Right cardiac atrium (tissue), 5 donors: ENCODE data around the gene SLTM. TPM values are rescaled to one million over a fixed set of nuclear protein-coding genes. Genes with fewer than 3 reads are reported as not detected.

ENCODE experiments used
- ATAC-seq, 2 donors: fragments of 200-7000 bp; cut with Tn5 transposase; one replicate each; pipeline versions ENCODE4 v1.8.0 to v1.9.1; 2020; ENCODE audit warnings: moderate library complexity in 2 of 2, mild to moderate bottlenecking in 1 of 2
- DNase-seq, 3 donors: peaks; one replicate each; pipeline ENCODE4 v3.0.0-alpha.2; 2020
- H3K27ac ChIP-seq: one replicate; pipeline ENCODE4 v1.5.1; 2013; ENCODE audit warnings: mild to moderate bottlenecking, low read length, control low read depth, moderate library complexity
- H3K27me3 ChIP-seq: one replicate; pipeline ENCODE4 v1.6.1; 2013; ENCODE audit not compliant: control insufficient read depth, insufficient read depth
- H3K4me1 ChIP-seq: one replicate; pipeline ENCODE4 v1.6.1; 2013; ENCODE audit warnings: low read length; ENCODE audit not compliant: control insufficient read depth, insufficient read depth
- H3K4me3 ChIP-seq: one replicate; pipeline ENCODE4 v1.5.1; 2013; ENCODE audit warnings: low read length, control low read depth
- H3K9me3 ChIP-seq: one replicate; pipeline ENCODE4 v1.6.1; 2013; ENCODE audit warnings: low read length; ENCODE audit not compliant: control insufficient read depth
- WGBS: extraction: QIAGEN DNeasy Blood & Tissue Kit; methylation state at CpG from one replicate; pipeline ENCODE4 v1.1.7; 2013; 5-methylcytosine and 5-hydroxymethylcytosine counted together
- intact Hi-C, 4 donors: fragments of 100-400 bp; cut with DNase I; formaldehyde crosslinking; loops; one replicate each; pipeline versions ENCODE4 v1.11.0 to v1.14.0; 2022 to 2023
- long read RNA-seq, 4 donors: library from polyadenylated mRNA; unstranded; transcript quantifications; one replicate each; pipeline ENCODE4 v2.0.0, GENCODE V29; 2020 to 2021
- polyA plus RNA-seq: library from polyadenylated mRNA; stranded (reverse); fragments of 200-250 nt; gene quantifications from one replicate; pipeline ENCODE4 v1.2.3, GENCODE V29; 2013
- total RNA-seq, 4 donors: library from RNA; stranded (reverse); fragmentation: NEBNext Ultra II Directional; extraction: Animal tissue kit (Norgen Biotek cat#: 25700); gene quantifications; one replicate each; pipeline ENCODE4 v1.2.1, GENCODE V29; 2021
- donor health status: healthy with polysubstance abuse.
- donor health status: DM: no; HTN: yes; CAD: no.
- donor health status: DM: no; HTN: no; CAD: no.
- donor health status: DM: no; HTN: yes; CAD: no; lungs with severe emphysema.
- donor health status: DM: yes; HTN: yes; CAD: no.

SLTM gene
- total RNA-seq: 10 to 100 TPM; 44.0 to 69.3 (median 55.0) TPM
- 43.7 TPM for polyA plus RNA-seq
- long read RNA-seq, donor 1, full-length matches to known transcripts: 20 of 85 reads
- long read RNA-seq, donor 1, partial matches to known transcripts: 46 of 85 reads
- long read RNA-seq, donor 1, other reads (novel, unspliced or antisense): 19 of 85 reads
- long read RNA-seq, donor 2, full-length matches to known transcripts: 15 of 28 reads
- long read RNA-seq, donor 2, partial matches to known transcripts: 1 of 28 reads
- long read RNA-seq, donor 2, other reads (novel, unspliced or antisense): 12 of 28 reads
- long read RNA-seq, donor 3, partial matches to known transcripts: 55 of 79 reads
- long read RNA-seq, donor 3, other reads (novel, unspliced or antisense): 15 of 79 reads
- long read RNA-seq, donor 4, full-length matches to known transcripts: 17 of 38 reads
- long read RNA-seq, donor 4, partial matches to known transcripts: 6 of 38 reads
- long read RNA-seq, donor 4, other reads (novel, unspliced or antisense): 15 of 38 reads

GRCh38 chr15:58933281-58934113 is at the start of gene SLTM:
TSS of gene SLTM (minus strand) at chr15:58933679. CDS start at chr15:58933565, 114 bp downstream.
- H3K27me3 ChIP-seq: no peaks in the 10 kb centered on the region
- no peaks in the 10 kb centered on the region for H3K9me3 ChIP-seq
- WGBS: under 1% methylated on average over 101 of the region's 101 CpGs
- intact Hi-C loops: no loop called here
- ATAC-seq (peak; percentile 98), DNase-seq (peak; percentile 95 to 98 (median 98))
- H3K4me3 ChIP-seq: peak within 1 kb of the TSS; percentile 78
- H3K4me1 ChIP-seq: no peaks in the 10 kb centered on the region
- H3K27ac ChIP-seq: peak within 1 kb of the TSS; percentile 94

GRCh38 chr15:58983261-58983660 is 49.8 kb upstream of the SLTM start:
- no peaks in the 10 kb centered on the region for H3K27me3 ChIP-seq
- no peaks in the 10 kb centered on the region for H3K9me3 ChIP-seq
- ATAC-seq: no peak
- WGBS: 83% methylated on average over 2 of the region's 2 CpGs
- no peak overlapping the region for H3K27ac ChIP-seq
- no peaks in the 10 kb centered on the region for H3K4me1 ChIP-seq
- H3K4me3 ChIP-seq: no peak overlapping the region
- intact Hi-C loops: loop anchor here in 3 of 4 donors (5.0 to 10.0 kb wide), 3 partner anchors 102 to 512 kb away; no protein-coding TSS in a partner anchor
- DNase-seq: no peak

- H3K4me3 ChIP-seq: no peak overlapping the region
- no peaks in the 10 kb centered on the region for H3K4me1 ChIP-seq
These were observed 48.5 kb upstream of the SLTM start for GRCh38 chr15:58981808-58982475.

GRCh38 chr15:58980351-58980939 is 47.0 kb upstream of the SLTM start:
- Histone ChIP-seq H3K4me1 (no peaks in the 10 kb centered on the region), H3K4me3 (no peak overlapping the region), H3K9me3 (no peaks in the 10 kb centered on the region), H3K27ac (no peak overlapping the region), H3K27me3 (no peaks in the 10 kb centered on the region)
- intact Hi-C loops: loop anchor here in 3 of 4 donors (2.0 to 10.0 kb wide), 4 partner anchors 104 to 514 kb away; no protein-coding TSS in a partner anchor
- 4% methylated on average over 5 of the region's 5 CpGs for WGBS
- ATAC-seq (no peak), DNase-seq (no peak)

More at GRCh38 chr15:58981808-58982475, 48.5 kb upstream of the SLTM start:
- H3K9me3 ChIP-seq: no peaks in the 10 kb centered on the region
- H3K27ac ChIP-seq: no peak overlapping the region
- H3K27me3 ChIP-seq: no peaks in the 10 kb centered on the region
- 79% methylated on average over 6 of the region's 6 CpGs for WGBS
- ATAC-seq: no peak
- DNase-seq: no peak
- intact Hi-C loops: loop anchor here in 3 of 4 donors (2.0 to 10.0 kb wide), 4 partner anchors 103 to 513 kb away; no protein-coding TSS in a partner anchor

GRCh38 chr15:58977887-58978286 is 44.4 kb upstream of the SLTM start:
- H3K27ac ChIP-seq: no peak overlapping the region
- H3K4me1 ChIP-seq: no peaks in the 10 kb centered on the region
- ATAC-seq (no peak), DNase-seq (no peak)
- H3K4me3 ChIP-seq: no peak overlapping the region
- intact Hi-C loops: loop anchor here in 2 of 4 donors (10.0 kb wide), 2 partner anchors 517 to 547 kb away; no protein-coding TSS in a partner anchor
- H3K9me3 ChIP-seq: no peaks in the 10 kb centered on the region
- H3K27me3 ChIP-seq: no peaks in the 10 kb centered on the region

- Histone ChIP-seq H3K27ac (no peak overlapping the region), H3K27me3 (no peaks in the 10 kb centered on the region), H3K9me3 (no peaks in the 10 kb centered on the region), H3K4me1 (no peaks in the 10 kb centered on the region), H3K4me3 (no peak overlapping the region)
- ATAC-seq (no peak), DNase-seq (no peak)
- WGBS: 81% methylated on average over 2 of the region's 2 CpGs
- intact Hi-C loops: no loop called here
These were observed 34.0 kb upstream of the SLTM start for GRCh38 chr15:58967479-58967878.

GRCh38 chr15:58966698-58967097 is 33.2 kb upstream of the SLTM start:
- Histone ChIP-seq H3K4me1 (no peaks in the 10 kb centered on the region), H3K27ac (no peak overlapping the region), H3K27me3 (no peaks in the 10 kb centered on the region), H3K9me3 (no peaks in the 10 kb centered on the region), H3K4me3 (no peak overlapping the region)
- WGBS: 84% methylated on average over 3 of the region's 3 CpGs
- intact Hi-C loops: no loop called here
- ATAC-seq: no peak
- no peak for DNase-seq

- H3K4me3 ChIP-seq: no peak overlapping the region
- H3K27me3 ChIP-seq: no peaks in the 10 kb centered on the region
- intact Hi-C loops: no loop called here
- no peak overlapping the region for H3K27ac ChIP-seq
- ATAC-seq (no peak), DNase-seq (no peak)
- H3K4me1 ChIP-seq: no peaks in the 10 kb centered on the region
- WGBS: 88% methylated on average over 8 of the region's 8 CpGs
- no peaks in the 10 kb centered on the region for H3K9me3 ChIP-seq
These were observed 29.4 kb upstream of the SLTM start for GRCh38 chr15:58962662-58963565.

- ATAC-seq (no peak), DNase-seq (no peak)
- no peak overlapping the region for H3K27ac ChIP-seq
- no peaks in the 10 kb centered on the region for H3K9me3 ChIP-seq
- WGBS: 84% methylated on average over 1 of the region's 1 CpG
- no peaks in the 10 kb centered on the region for H3K27me3 ChIP-seq
- no peaks in the 10 kb centered on the region for H3K4me1 ChIP-seq
- intact Hi-C loops: no loop called here
- no peak overlapping the region for H3K4me3 ChIP-seq
These were observed 28.7 kb upstream of the SLTM start for GRCh38 chr15:58962136-58962535.
